Parathyroid adenoma (tissue), 2 donors: ENCODE data around the gene XXYLT1.

ENCODE experiments used
- H2AFZ ChIP-seq: fragments of 300-600 bp; sonication (generic); one replicate; pipeline ENCODE4 v1.7.0; 2017; ENCODE audit warnings: antibody characterized with exemption, mild to moderate bottlenecking
- H3K27ac ChIP-seq: fragments of 300-600 bp; sonication (generic); one replicate; pipeline ENCODE4 v1.7.0; 2017
- H3K27me3 ChIP-seq: fragments of 300-600 bp; sonication (generic); one replicate; pipeline ENCODE4 v1.7.0; 2017; ENCODE audit warnings: low read length; ENCODE audit not compliant: control insufficient read depth, insufficient read depth
- H3K36me3 ChIP-seq: fragments of 300-600 bp; sonication (generic); one replicate; pipeline ENCODE4 v1.7.0; 2017; ENCODE audit warnings: low read length; ENCODE audit not compliant: control insufficient read depth, insufficient read depth
- H3K4me1 ChIP-seq: fragments of 300-600 bp; sonication (generic); one replicate; pipeline ENCODE4 v1.7.0; 2017; ENCODE audit warnings: control low read depth
- H3K4me2 ChIP-seq: fragments of 300-600 bp; sonication (generic); one replicate; pipeline ENCODE4 v1.7.0; 2017; ENCODE audit warnings: low read length
- H3K4me3 ChIP-seq: fragments of 300-600 bp; sonication (generic); one replicate; pipeline ENCODE4 v1.7.0; 2017; ENCODE audit warnings: low read depth, low read length
- H3K79me2 ChIP-seq: fragments of 300-600 bp; sonication (generic); one replicate; pipeline ENCODE4 v1.7.0; 2017; ENCODE audit warnings: control low read depth
- H3K9ac ChIP-seq: fragments of 300-600 bp; sonication (generic); one replicate; pipeline ENCODE4 v1.7.0; 2017; ENCODE audit warnings: mild to moderate bottlenecking
- H3K9me3 ChIP-seq: fragments of 300-600 bp; sonication (generic); one replicate; pipeline ENCODE4 v1.7.0; 2017; ENCODE audit warnings: low read length; ENCODE audit not compliant: control insufficient read depth
- TF ChIP-seq, protein P1 (sequence below): fragments of 300-600 bp; sonication (generic); IDR thresholded peaks from one replicate; pipeline ENCODE4 v1.7.0; 2017; ENCODE audit warnings: antibody characterized with exemption, mild to moderate bottlenecking
- donor health status: primary hyperparathyroidism.

The XXYLT1 gene

GRCh38 chr3:195082811-195083210 is 188.1 kb downstream of the XXYLT1 start:
- peaks cover 4% of the 10 kb centered on the region for H3K79me2 ChIP-seq
- TF ChIP-seq, protein P1, sequence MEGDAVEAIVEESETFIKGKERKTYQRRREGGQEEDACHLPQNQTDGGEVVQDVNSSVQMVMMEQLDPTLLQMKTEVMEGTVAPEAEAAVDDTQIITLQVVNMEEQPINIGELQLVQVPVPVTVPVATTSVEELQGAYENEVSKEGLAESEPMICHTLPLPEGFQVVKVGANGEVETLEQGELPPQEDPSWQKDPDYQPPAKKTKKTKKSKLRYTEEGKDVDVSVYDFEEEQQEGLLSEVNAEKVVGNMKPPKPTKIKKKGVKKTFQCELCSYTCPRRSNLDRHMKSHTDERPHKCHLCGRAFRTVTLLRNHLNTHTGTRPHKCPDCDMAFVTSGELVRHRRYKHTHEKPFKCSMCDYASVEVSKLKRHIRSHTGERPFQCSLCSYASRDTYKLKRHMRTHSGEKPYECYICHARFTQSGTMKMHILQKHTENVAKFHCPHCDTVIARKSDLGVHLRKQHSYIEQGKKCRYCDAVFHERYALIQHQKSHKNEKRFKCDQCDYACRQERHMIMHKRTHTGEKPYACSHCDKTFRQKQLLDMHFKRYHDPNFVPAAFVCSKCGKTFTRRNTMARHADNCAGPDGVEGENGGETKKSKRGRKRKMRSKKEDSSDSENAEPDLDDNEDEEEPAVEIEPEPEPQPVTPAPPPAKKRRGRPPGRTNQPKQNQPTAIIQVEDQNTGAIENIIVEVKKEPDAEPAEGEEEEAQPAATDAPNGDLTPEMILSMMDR: no peak
- H2AFZ ChIP-seq: no peak overlapping the region
- H3K27ac ChIP-seq: no peak overlapping the region
- H3K4me3 ChIP-seq: no peak overlapping the region
- no peak overlapping the region for H3K4me2 ChIP-seq
- H3K9ac ChIP-seq: no peak overlapping the region
- H3K36me3 ChIP-seq: no peaks in the 10 kb centered on the region
- H3K27me3 ChIP-seq: no peaks in the 10 kb centered on the region
- peaks cover 20% of the 10 kb centered on the region for H3K4me1 ChIP-seq
- no peaks in the 10 kb centered on the region for H3K9me3 ChIP-seq

- H3K9me3 ChIP-seq: no peaks in the 10 kb centered on the region
- H3K27me3 ChIP-seq: no peaks in the 10 kb centered on the region
- H3K79me2 ChIP-seq: peaks cover 4% of the 10 kb centered on the region
- H3K27ac ChIP-seq: peak overlapping the region; percentile 45
- TF ChIP-seq, protein P1: no peak
- no peak overlapping the region for H3K4me3 ChIP-seq
- peak overlapping the region; percentile 0 for H3K4me2 ChIP-seq
- no peak overlapping the region for H3K9ac ChIP-seq
- no peaks in the 10 kb centered on the region for H3K36me3 ChIP-seq
- H3K4me1 ChIP-seq: peaks cover 17% of the 10 kb centered on the region
- no peak overlapping the region for H2AFZ ChIP-seq
Observed at GRCh38 chr3:195081242-195081963, 189.6 kb downstream of the XXYLT1 start.

GRCh38 chr3:195080571-195081151 is 190.3 kb downstream of the XXYLT1 start:
- no peaks in the 10 kb centered on the region for H3K9me3 ChIP-seq
- H3K79me2 ChIP-seq: peaks cover 4% of the 10 kb centered on the region
- peak overlapping the region; percentile 45 for H3K27ac ChIP-seq
- H3K27me3 ChIP-seq: no peaks in the 10 kb centered on the region
- H3K4me3 ChIP-seq: no peak overlapping the region
- H3K4me2 ChIP-seq: peak overlapping the region; percentile 0
- H3K9ac ChIP-seq: no peak overlapping the region
- H3K4me1 ChIP-seq: peaks cover 15% of the 10 kb centered on the region
- TF ChIP-seq, protein P1: no peak
- no peaks in the 10 kb centered on the region for H3K36me3 ChIP-seq
- peak overlapping the region; percentile 19 for H2AFZ ChIP-seq

GRCh38 chr3:195080125-195080524 is 190.8 kb downstream of the XXYLT1 start:
- Histone ChIP-seq H3K4me2 (no peak overlapping the region), H3K27ac (peak overlapping the region; percentile 49), H3K9ac (no peak overlapping the region), H3K4me3 (no peak overlapping the region), H3K27me3 (no peaks in the 10 kb centered on the region), H3K79me2 (peaks cover 4% of the 10 kb centered on the region), H2AFZ (peak overlapping the region; percentile 19), H3K4me1 (peaks cover 15% of the 10 kb centered on the region), H3K36me3 (no peaks in the 10 kb centered on the region), H3K9me3 (no peaks in the 10 kb centered on the region)
- TF ChIP-seq, protein P1: no peak

DNA sequence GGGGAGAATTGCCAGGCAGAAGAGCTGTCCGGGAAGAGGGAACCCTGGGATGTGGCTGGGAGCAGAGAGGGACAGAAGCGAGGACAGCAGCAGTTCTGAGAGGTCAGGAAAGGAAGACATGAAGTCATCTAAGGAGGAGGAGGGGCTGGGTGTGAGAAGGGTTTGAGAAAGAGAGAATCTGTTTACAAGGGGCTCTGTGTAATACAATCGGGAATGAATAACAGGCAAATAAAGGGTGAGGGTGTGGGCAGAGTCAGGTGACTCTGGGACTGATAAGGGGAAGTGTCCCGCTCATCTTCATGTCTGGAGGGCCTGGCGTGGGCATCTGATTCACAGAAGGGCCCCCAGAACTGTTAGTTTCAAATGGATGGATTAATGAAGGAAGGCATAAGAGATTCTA is 191.3 kb downstream of the XXYLT1 start:
- Histone ChIP-seq H3K79me2 (peaks cover 2% of the 10 kb centered on the region), H3K27ac (no peak overlapping the region), H3K27me3 (no peaks in the 10 kb centered on the region), H2AFZ (no peak overlapping the region), H3K9ac (no peak overlapping the region), H3K4me1 (peaks cover 15% of the 10 kb centered on the region), H3K4me3 (no peak overlapping the region), H3K36me3 (no peaks in the 10 kb centered on the region), H3K9me3 (no peaks in the 10 kb centered on the region), H3K4me2 (no peak overlapping the region)
- TF ChIP-seq, protein P1: no peak
